ENCODE measurements around the gene RCC1.

DNA sequence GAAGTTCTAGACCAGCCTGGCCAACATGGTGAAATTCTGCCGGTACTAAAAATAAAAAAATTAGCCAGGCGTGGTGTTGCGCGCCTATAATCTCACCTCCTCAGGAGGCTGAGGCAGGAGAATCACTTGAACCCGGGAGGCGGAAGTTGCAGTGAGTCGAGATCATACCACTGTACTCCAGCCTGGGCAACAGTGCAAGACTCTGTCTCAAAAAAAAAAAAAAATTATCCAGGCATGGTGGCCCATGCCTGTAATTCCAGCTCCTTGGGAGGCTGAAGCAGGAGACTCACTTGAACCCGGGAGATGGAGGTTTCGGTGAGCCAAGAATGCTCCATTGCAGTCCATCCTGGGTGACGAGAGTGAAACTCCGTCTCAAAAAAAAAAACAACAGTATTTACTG lies 67.7 kb downstream of the RCC1 start:
- TF ChIP-seq ZFP30 (CRISPR knock-in tag; IDR thresholded peaks at IDR 0.05) (no peak), POU6F1 (CRISPR knock-in tag; IDR thresholded peaks at IDR 0.05; ENCODE audit: borderline replicate concordance, low read depth) (no peak), TCF4 (CRISPR knock-in tag; IDR thresholded peaks at IDR 0.05; ENCODE audit: borderline replicate concordance) (no peak), ARNTL (CRISPR knock-in tag; IDR thresholded peaks at IDR 0.05; ENCODE audit: borderline replicate concordance, low read depth) (no peak), BACH2 (CRISPR knock-in tag; IDR thresholded peaks at IDR 0.05; ENCODE audit: borderline replicate concordance) (no peak), RARB (CRISPR knock-in tag; IDR thresholded peaks at IDR 0.05) (no peak), ISL1 (CRISPR knock-in tag; IDR thresholded peaks at IDR 0.05) (no peak), ZC3H10 (CRISPR knock-in tag; IDR thresholded peaks at IDR 0.05) (no peak), PPARA (CRISPR knock-in tag; IDR thresholded peaks at IDR 0.05; ENCODE audit: borderline replicate concordance) (no peak), ZNF70 (CRISPR knock-in tag; IDR thresholded peaks at IDR 0.05) (no peak), SNAI2 (CRISPR knock-in tag; IDR thresholded peaks at IDR 0.05) (no peak)
- TF ChIP-seq, protein P1, sequence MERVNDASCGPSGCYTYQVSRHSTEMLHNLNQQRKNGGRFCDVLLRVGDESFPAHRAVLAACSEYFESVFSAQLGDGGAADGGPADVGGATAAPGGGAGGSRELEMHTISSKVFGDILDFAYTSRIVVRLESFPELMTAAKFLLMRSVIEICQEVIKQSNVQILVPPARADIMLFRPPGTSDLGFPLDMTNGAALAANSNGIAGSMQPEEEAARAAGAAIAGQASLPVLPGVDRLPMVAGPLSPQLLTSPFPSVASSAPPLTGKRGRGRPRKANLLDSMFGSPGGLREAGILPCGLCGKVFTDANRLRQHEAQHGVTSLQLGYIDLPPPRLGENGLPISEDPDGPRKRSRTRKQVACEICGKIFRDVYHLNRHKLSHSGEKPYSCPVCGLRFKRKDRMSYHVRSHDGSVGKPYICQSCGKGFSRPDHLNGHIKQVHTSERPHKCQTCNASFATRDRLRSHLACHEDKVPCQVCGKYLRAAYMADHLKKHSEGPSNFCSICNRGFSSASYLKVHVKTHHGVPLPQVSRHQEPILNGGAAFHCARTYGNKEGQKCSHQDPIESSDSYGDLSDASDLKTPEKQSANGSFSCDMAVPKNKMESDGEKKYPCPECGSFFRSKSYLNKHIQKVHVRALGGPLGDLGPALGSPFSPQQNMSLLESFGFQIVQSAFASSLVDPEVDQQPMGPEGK (CRISPR knock-in tag; IDR thresholded peaks at IDR 0.05; ENCODE audit: borderline replicate concordance) = no peak
- TF ChIP-seq, protein P2, sequence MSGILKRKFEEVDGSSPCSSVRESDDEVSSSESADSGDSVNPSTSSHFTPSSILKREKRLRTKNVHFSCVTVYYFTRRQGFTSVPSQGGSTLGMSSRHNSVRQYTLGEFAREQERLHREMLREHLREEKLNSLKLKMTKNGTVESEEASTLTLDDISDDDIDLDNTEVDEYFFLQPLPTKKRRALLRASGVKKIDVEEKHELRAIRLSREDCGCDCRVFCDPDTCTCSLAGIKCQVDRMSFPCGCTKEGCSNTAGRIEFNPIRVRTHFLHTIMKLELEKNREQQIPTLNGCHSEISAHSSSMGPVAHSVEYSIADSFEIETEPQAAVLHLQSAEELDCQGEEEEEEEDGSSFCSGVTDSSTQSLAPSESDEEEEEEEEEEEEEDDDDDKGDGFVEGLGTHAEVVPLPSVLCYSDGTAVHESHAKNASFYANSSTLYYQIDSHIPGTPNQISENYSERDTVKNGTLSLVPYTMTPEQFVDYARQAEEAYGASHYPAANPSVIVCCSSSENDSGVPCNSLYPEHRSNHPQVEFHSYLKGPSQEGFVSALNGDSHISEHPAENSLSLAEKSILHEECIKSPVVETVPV (CRISPR knock-in tag; IDR thresholded peaks at IDR 0.05) = no peak
- TF ChIP-seq, protein P3, sequence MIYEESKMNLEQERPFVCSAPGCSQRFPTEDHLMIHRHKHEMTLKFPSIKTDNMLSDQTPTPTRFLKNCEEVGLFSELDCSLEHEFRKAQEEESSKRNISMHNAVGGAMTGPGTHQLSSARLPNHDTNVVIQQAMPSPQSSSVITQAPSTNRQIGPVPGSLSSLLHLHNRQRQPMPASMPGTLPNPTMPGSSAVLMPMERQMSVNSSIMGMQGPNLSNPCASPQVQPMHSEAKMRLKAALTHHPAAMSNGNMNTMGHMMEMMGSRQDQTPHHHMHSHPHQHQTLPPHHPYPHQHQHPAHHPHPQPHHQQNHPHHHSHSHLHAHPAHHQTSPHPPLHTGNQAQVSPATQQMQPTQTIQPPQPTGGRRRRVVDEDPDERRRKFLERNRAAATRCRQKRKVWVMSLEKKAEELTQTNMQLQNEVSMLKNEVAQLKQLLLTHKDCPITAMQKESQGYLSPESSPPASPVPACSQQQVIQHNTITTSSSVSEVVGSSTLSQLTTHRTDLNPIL (CRISPR knock-in tag; IDR thresholded peaks at IDR 0.05; ENCODE audit: low read depth) = no peak
